GM21723 (cell line): Measurements from ENCODE around the gene PTPN6.
A peak's percentile ranks its signal among the peaks of the same experiment; 100 is the strongest.

Experiments used
- ATAC-seq: cut with Tn5 transposase; IDR thresholded peaks from one replicate; pipeline ENCODE4 v1.9.1; 2021; ENCODE audit warnings: mild to moderate bottlenecking, moderate library complexity; ENCODE audit not compliant: unreplicated experiment

PTPN6 gene

DNA sequence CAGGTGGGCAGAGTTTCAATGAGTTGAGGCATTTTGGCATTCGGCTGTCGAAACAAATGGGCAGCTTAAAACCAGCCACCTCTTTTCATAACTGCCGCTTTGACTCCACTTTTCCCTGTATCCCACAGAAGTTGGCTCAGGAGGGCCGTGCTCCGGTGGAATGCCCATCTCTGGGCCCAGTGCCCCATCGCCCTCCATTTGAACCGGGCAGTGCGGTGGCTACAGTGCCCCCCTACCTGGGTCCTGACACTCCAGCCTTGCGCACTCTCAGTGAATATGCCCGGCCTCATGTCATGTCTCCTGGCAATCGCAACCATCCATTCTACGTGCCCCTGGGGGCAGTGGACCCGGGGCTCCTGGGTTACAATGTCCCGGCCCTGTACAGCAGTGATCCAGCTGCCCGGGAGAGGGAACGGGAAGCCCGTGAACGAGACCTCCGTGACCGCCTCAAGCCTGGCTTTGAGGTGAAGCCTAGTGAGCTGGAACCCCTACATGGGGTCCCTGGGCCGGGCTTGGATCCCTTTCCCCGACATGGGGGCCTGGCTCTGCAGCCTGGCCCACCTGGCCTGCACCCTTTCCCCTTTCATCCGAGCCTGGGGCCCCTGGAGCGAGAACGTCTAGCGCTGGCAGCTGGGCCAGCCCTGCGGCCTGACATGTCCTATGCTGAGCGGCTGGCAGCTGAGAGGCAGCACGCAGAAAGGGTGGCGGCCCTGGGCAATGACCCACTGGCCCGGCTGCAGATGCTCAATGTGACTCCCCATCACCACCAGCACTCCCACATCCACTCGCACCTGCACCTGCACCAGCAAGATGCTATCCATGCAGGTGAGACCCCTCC lies 12.6 kb upstream of the PTPN6 start:
- no peak for ATAC-seq

- ATAC-seq = no peak
These were observed 12.0 kb upstream of the PTPN6 start for GRCh38 chr12:6939191-6939540.

DNA sequence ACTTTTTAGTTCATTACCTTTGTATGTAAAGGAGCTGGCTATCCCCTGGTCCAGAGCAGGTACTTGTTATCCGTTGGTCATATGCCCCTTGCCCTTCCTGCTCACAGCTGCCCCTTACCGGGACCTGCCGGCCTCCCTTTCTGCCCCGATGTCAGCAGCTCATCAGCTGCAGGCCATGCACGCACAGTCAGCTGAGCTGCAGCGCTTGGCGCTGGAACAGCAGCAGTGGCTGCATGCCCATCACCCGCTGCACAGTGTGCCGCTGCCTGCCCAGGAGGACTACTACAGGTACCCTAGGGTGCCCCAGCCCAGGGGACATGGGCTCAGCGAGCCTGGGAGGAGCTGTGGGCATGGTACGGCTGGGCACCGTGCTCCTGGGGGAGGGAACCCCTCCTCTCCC lies 9.9 kb upstream of the PTPN6 start:
- no peak for ATAC-seq

DNA sequence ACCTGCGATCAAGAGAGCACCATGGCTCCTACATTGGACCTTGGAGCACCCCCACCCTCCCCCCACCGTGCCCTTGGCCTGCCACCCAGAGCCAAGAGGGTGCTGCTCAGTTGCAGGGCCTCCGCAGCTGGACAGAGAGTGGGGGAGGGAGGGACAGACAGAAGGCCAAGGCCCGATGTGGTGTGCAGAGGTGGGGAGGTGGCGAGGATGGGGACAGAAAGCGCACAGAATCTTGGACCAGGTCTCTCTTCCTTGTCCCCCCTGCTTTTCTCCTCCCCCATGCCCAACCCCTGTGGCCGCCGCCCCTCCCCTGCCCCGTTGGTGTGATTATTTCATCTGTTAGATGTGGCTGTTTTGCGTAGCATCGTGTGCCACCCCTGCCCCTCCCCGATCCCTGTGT lies 9.4 kb upstream of the PTPN6 start:
- no peak for ATAC-seq

DNA sequence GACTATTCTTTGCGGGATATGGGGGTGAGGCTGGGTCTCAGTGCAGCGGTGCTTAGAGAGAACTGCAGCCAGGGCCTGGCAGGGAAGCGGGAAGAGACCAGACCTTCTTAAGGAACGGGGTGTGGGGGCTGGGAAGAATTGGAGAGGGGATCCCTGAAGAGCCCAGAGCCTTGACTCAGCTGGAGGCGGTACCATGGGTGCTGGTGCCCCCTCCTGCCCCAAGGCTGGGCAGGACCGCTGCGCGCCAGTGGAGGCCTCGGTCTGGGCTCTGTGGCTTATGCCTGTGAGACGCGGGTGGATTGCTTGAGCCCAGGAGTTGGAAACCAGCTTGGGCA lies 8.9 kb upstream of the PTPN6 start:
- ATAC-seq = no peak

GRCh38 chr12:6943389-6943721 lies 7.8 kb upstream of the PTPN6 start:
- peak; percentile 23 for ATAC-seq

GRCh38 chr12:6943722-6944380 lies 7.3 kb upstream of the PTPN6 start, which contains the start of the genes C12orf57 and RNU7-1:
C12orf57 (plus strand) TSS chr12:6944022; CDS start chr12:6944122, 100 bp downstream.
RNU7-1 (plus strand) TSS chr12:6943816.
- peak; percentile 32 for ATAC-seq

DNA sequence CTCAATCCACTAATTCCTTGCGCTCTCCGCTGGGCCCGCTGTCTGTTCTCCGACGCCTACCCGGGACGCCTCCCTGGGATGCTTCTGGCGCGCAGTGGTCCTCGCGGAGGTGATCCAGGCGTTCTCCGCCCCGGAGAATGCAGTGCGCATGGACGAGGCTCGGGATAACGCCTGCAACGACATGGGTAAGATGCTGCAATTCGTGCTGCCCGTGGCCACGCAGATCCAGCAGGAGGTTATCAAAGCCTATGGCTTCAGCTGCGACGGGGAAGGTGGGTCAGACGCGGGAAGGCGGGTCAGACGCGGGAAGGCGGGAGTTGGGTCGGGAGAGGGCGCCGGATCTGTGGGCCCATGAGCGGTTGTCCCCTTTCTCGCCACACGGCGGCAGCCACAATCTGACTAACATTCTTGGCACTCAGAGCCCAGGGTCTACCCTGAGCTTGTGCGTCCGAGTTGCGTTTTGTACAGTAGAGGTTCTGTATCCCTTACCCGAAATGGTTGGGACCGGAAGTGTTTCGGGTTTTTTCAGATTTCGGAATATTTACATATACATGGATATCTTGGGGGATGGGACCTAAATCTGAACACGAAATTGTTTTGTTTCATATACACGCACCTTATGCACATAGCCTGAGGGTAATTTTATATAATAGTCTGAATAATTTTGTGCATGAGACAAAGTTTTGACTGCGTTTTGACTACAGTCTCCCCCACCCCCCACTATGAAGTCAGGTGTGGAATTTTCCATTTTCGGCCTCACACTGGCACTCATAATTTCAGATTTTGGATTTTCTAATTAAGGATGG lies 6.6 kb upstream of the PTPN6 start:
- peak; percentile 42 for ATAC-seq

DNA sequence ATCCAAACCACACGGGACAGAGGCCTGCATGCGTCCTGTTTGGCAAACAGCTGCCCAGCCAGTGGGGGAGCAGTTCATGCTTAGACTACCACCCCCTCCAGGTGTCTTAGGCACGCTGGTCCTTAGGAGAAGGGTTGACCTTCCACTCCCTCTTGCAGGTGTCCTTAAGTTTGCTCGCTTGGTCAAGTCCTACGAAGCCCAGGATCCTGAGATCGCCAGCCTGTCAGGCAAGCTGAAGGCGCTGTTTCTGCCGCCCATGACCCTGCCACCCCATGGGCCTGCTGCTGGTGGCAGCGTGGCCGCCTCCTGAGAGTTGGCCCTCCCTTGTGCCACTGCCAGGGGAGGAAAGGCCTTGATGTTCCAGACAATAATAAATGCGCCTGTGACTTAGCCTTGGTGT lies 5.5 kb upstream of the PTPN6 start:
- ATAC-seq = no peak

GRCh38 chr12:6946033-6946919 lies 4.9 kb upstream of the PTPN6 start:
- no peak for ATAC-seq

DNA sequence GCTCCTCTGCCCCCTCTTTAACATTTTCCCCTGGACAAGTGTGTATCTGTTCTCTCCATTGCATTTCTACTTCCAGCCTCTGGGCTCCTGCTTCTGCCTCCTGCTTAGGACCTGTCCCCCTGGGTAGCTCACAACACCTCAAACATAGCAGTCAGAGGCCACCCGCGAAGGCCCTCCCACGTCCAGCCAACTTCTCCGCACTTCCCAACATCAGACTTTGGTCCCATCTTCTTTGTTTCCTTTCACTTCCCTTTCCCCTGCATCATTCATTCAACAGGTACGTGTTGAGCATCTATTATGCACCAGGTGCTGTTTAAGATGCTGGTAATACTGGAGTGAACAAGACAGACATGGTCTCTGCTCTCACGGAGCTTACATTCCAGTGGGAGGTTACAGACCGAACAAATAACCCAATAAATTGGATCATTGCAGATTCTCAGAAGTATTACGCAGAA lies 4.2 kb upstream of the PTPN6 start:
- ATAC-seq = no peak

DNA sequence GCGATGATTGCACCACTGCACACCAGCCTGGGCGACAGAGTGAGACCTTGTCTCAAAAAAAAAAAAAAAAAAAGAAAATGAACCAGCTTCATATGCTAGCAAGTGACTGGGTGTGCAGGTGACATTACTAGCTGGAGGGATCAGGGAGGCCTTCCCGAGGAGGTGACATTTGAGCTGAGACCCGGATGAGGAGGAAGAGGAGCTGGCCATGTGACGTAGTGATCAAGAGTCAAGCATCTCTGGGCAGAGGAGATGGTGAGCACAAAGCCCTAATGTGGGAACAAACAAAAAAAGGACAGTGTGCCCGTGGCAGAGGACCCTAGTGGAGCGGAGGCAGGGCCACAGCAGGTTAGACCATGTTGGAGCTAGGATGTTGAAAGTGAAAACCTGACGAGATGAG lies 3.5 kb upstream of the PTPN6 start:
- ATAC-seq = no peak

- ATAC-seq = no peak
These were observed 2.1 kb upstream of the PTPN6 start for GRCh38 chr12:6948873-6949594.

DNA sequence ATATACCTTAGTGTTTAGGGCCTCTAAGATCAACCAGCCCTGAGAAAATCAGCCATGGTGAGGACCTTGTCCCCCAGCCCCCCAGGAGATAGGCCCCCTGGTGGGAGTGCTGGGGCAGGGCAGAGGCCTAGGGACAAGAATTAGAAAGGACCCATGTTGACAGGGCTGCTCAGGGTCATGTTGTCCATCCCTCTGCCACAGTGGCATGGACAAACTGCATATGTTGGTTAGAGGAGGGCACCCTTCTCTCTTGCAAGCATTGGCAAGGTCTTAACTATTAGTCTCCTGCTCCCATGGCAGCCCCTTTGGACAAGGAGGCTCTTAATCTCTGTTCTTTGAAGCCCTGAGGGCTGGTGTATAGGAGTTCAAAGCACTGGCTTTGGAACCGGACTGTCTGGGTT lies 755 bp upstream of the PTPN6 start:
- ATAC-seq = no peak

GRCh38 chr12:6951551-6952120 lies 480 bp downstream of the PTPN6 start:
- ATAC-seq = no peak

- no peak for ATAC-seq
These were observed 1.1 kb downstream of the PTPN6 start for GRCh38 chr12:6952121-6952862.

GRCh38 chr12:6952863-6953441 lies 1.8 kb downstream of the PTPN6 start:
- ATAC-seq = peak; percentile 0

GRCh38 chr12:6953442-6954315 lies 2.5 kb downstream of the PTPN6 start:
- peak; percentile 42 for ATAC-seq
